Measurements from ENCODE around the gene OTUB1.

OTUB1 gene

GRCh38 chr11:64034411-64034811, 48.2 kb downstream of the OTUB1 start:
- Histone ChIP-seq H3K9ac (ENCODE audit: low read length) (no peak overlapping the region), H3K4me2 (ENCODE audit: low read depth, low read length, poor library complexity, severe bottlenecking) (no peak overlapping the region), H4K20me1 (ENCODE audit: low read depth, low read length) (no peaks in the 10 kb centered on the region)

GRCh38 chr11:64035081-64035524, 48.9 kb downstream of the OTUB1 start:
- TF ChIP-seq CTCF (IDR thresholded peaks at IDR 0.05; ENCODE audit: insufficient read depth, low read length, poor library complexity, severe bottlenecking) (no peak), EZH2phosphoT487 (conservative IDR thresholded peaks at IDR 0.05; ENCODE audit: low read length) (no peak)
- Histone ChIP-seq H4K20me1 (ENCODE audit: low read depth, low read length) (no peaks in the 10 kb centered on the region), H3F3A (ENCODE audit: insufficient read depth) (no peaks in the 10 kb centered on the region), H3K27ac (ENCODE audit: low read depth, low read length) (no peak overlapping the region), H3K36me3 (ENCODE audit: low read length) (no peaks in the 10 kb centered on the region), H2AFZ (ENCODE audit: low read depth, low read length, severe bottlenecking) (no peak overlapping the region), H3K4me3 (ENCODE audit: insufficient read depth, low read length, poor library complexity, severe bottlenecking) (no peak overlapping the region), H3K4me2 (ENCODE audit: low read depth, low read length, poor library complexity, severe bottlenecking) (no peak overlapping the region), H3K9me3 (ENCODE audit: insufficient read depth, low read length) (no peaks in the 10 kb centered on the region), H3K27me3 (ENCODE audit: low read length) (no peaks in the 10 kb centered on the region), H3K9me2 (replicated peaks; ENCODE audit: insufficient read depth, low read length) (no peaks in the 10 kb centered on the region), H3K9ac (ENCODE audit: low read length) (no peak overlapping the region), H3K79me2 (ENCODE audit: insufficient read depth, low read length) (no peaks in the 10 kb centered on the region)

More at GRCh38 chr11:64034411-64034811, 48.2 kb downstream of the OTUB1 start:
- H3K9me3 ChIP-seq (ENCODE audit: insufficient read depth, low read length), result no peaks in the 10 kb centered on the region
- H2AFZ ChIP-seq (ENCODE audit: low read depth, low read length, severe bottlenecking), result no peak overlapping the region
- H3K4me3 ChIP-seq (ENCODE audit: insufficient read depth, low read length, poor library complexity, severe bottlenecking), result no peak overlapping the region
- no peaks in the 10 kb centered on the region for H3K27me3 ChIP-seq (ENCODE audit: low read length)
- H3K27ac ChIP-seq (ENCODE audit: low read depth, low read length), result no peak overlapping the region
- H3K36me3 ChIP-seq (ENCODE audit: low read length), result no peaks in the 10 kb centered on the region
- TF ChIP-seq EZH2phosphoT487 (conservative IDR thresholded peaks at IDR 0.05; ENCODE audit: low read length) (no peak), CTCF (IDR thresholded peaks at IDR 0.05; ENCODE audit: insufficient read depth, low read length, poor library complexity, severe bottlenecking) (no peak)
- H3K9me2 ChIP-seq (replicated peaks; ENCODE audit: insufficient read depth, low read length), result no peaks in the 10 kb centered on the region
- no peaks in the 10 kb centered on the region for H3F3A ChIP-seq (ENCODE audit: insufficient read depth)
- no peaks in the 10 kb centered on the region for H3K79me2 ChIP-seq (ENCODE audit: insufficient read depth, low read length)

GRCh38 chr11:64035576-64035975, 49.3 kb downstream of the OTUB1 start, which contains the start of gene FLRT1:
FLRT1 (plus strand) TSS chr11:64035931; CDS start chr11:64116268, 80,337 bp downstream.
- Histone ChIP-seq H3F3A (ENCODE audit: insufficient read depth) (no peaks in the 10 kb centered on the region), H3K36me3 (ENCODE audit: low read length) (no peaks in the 10 kb centered on the region), H4K20me1 (ENCODE audit: low read depth, low read length) (no peaks in the 10 kb centered on the region), H3K4me3 (ENCODE audit: insufficient read depth, low read length, poor library complexity, severe bottlenecking) (no peak within 1 kb of the TSS), H3K9me3 (ENCODE audit: insufficient read depth, low read length) (no peaks in the 10 kb centered on the region), H3K27ac (ENCODE audit: low read depth, low read length) (no peak within 1 kb of the TSS), H3K9me2 (replicated peaks; ENCODE audit: insufficient read depth, low read length) (no peaks in the 10 kb centered on the region), H3K79me2 (ENCODE audit: insufficient read depth, low read length) (no peaks in the 10 kb centered on the region), H3K9ac (ENCODE audit: low read length) (no peak within 1 kb of the TSS), H2AFZ (ENCODE audit: low read depth, low read length, severe bottlenecking) (no peak within 1 kb of the TSS), H3K27me3 (ENCODE audit: low read length) (no peaks in the 10 kb centered on the region), H3K4me2 (ENCODE audit: low read depth, low read length, poor library complexity, severe bottlenecking) (no peak within 1 kb of the TSS)
- TF ChIP-seq CTCF (IDR thresholded peaks at IDR 0.05; ENCODE audit: insufficient read depth, low read length, poor library complexity, severe bottlenecking) (no peak), EZH2phosphoT487 (conservative IDR thresholded peaks at IDR 0.05; ENCODE audit: low read length) (no peak)

All from SU-DHL-6 (cell line).